Measurements from ENCODE around the gene XKR7.

DNA sequence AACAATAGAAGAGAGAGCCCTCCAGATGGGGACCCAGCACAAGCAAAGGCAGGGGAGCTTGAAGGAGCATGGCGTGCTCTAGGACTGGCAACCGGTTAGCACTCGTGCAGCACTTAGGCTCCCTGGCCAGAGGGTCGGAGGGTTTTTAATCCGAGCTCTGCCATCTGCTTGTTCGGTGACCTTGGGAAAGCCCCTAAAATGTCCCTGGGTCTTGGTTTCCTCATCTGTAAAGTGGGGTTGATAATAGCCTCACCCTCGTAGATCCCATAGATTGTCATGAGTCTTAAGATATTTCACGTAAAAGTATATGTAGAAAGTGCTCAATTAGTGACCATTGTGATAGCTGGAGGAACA lies 67.5 kb downstream of the XKR7 start:
- no peak for TF ChIP-seq EZH2 (IDR thresholded peaks at IDR 0.05; ENCODE audit: low read length, unreplicated experiment)
- TF ChIP-seq, protein P1, sequence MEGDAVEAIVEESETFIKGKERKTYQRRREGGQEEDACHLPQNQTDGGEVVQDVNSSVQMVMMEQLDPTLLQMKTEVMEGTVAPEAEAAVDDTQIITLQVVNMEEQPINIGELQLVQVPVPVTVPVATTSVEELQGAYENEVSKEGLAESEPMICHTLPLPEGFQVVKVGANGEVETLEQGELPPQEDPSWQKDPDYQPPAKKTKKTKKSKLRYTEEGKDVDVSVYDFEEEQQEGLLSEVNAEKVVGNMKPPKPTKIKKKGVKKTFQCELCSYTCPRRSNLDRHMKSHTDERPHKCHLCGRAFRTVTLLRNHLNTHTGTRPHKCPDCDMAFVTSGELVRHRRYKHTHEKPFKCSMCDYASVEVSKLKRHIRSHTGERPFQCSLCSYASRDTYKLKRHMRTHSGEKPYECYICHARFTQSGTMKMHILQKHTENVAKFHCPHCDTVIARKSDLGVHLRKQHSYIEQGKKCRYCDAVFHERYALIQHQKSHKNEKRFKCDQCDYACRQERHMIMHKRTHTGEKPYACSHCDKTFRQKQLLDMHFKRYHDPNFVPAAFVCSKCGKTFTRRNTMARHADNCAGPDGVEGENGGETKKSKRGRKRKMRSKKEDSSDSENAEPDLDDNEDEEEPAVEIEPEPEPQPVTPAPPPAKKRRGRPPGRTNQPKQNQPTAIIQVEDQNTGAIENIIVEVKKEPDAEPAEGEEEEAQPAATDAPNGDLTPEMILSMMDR (conservative IDR thresholded peaks at IDR 0.05; ENCODE audit: low read depth, low read length): no peak

Measured in PC-3 (cell line).